Panc1 (cell line): Measurements from ENCODE around the gene UBXN1. TPM values are rescaled to one million over a fixed set of nuclear protein-coding genes. Genes with fewer than 3 reads are reported as not detected.

Experiments used
- ATAC-seq: fragments of 200-7000 bp; cut with Tn5 transposase; 2 replicates; pipeline ENCODE4 v1.9.1; 2020; ENCODE audit warnings: mild to moderate bottlenecking, moderate library complexity
- BruUV-seq: library from RNA; stranded (reverse); fragments of 400-500 nt; replicated peaks from 2 replicates; lab custom pipeline; 2021; lab: Mats Ljungman, UMichigan
- CTCF ChIA-PET: fragments of 300-600 bp; sonication (Branson Sonifier 250); formaldehyde crosslinking; loops from one replicate; lab custom pipeline; 2022; ENCODE audit warnings: antibody characterized with exemption; lab: Charles Lee
- POLR2A ChIA-PET: fragments of 300-600 bp; sonication (Branson Sonifier 250); formaldehyde crosslinking; loops from one replicate; lab custom pipeline; 2022; ENCODE audit warnings: antibody characterized with exemption; lab: Charles Lee
- DNase-seq: peaks from one replicate; pipeline ENCODE4 v3.0.0-alpha.2; 2010; ENCODE audit warnings: low read depth, low spot score
- H3K27ac ChIP-seq: 2 replicates; pipeline ENCODE4 v1.5.1; 2011; ENCODE audit warnings: mild to moderate bottlenecking, low read length, inconsistent platforms
- H3K27me3 ChIP-seq: fragments of 200-500 bp; sonication (Bioruptor generic); 2 replicates; pipeline ENCODE4 v1.6.0; 2014; ENCODE audit warnings: low read length, inconsistent platforms; ENCODE audit not compliant: control insufficient read depth, insufficient read depth
- H3K36me3 ChIP-seq: fragments of 200-500 bp; sonication (Bioruptor generic); 2 replicates; pipeline ENCODE4 v1.5.1; 2014; ENCODE audit warnings: inconsistent platforms, mild to moderate bottlenecking, low read length, moderate library complexity; ENCODE audit not compliant: control insufficient read depth, insufficient read depth
- H3K4me1 ChIP-seq: 2 replicates; pipeline ENCODE4 v1.5.1; 2011; ENCODE audit warnings: inconsistent platforms, mild to moderate bottlenecking, low read length, moderate library complexity; ENCODE audit not compliant: control insufficient read depth, insufficient read depth
- H3K4me3 ChIP-seq, 2 experiments: 2 replicates each; pipeline ENCODE4 v1.5.1; 2011 to 2012; ENCODE audit warnings: low read depth in 2 of 2, low read length in 2 of 2, mild to moderate bottlenecking in 2 of 2, inconsistent platforms in 1 of 2, moderate library complexity in 1 of 2
- H3K9me3 ChIP-seq: fragments of 200-500 bp; sonication (Bioruptor generic); 2 replicates; pipeline ENCODE4 v1.5.1; 2014; ENCODE audit warnings: low read depth, mild to moderate bottlenecking, inconsistent platforms, low read length, moderate library complexity; ENCODE audit not compliant: control insufficient read depth, insufficient read depth
- CTCF ChIP-seq: fragments of 450-650 bp; IDR thresholded peaks from 2 replicates; pipeline ENCODE4 v1.5.1; 2017; ENCODE audit warnings: mild to moderate bottlenecking
- POLR2AphosphoS5 ChIP-seq: IDR thresholded peaks from 2 replicates; pipeline ENCODE4 v1.6.1; 2012; ENCODE audit warnings: mild to moderate bottlenecking, low read depth, low read length, moderate library complexity
- REST ChIP-seq, 2 experiments: IDR thresholded peaks; 2 replicates each; pipeline ENCODE4 v1.6.1; 2011 to 2012; ENCODE audit warnings: low read depth in 2 of 2, control low read depth in 1 of 2, low read length in 1 of 2, mild to moderate bottlenecking in 1 of 2, moderate library complexity in 1 of 2; ENCODE audit not compliant: insufficient read depth in 1 of 2
- SIN3A ChIP-seq: IDR thresholded peaks from 2 replicates; pipeline ENCODE4 v1.6.1; 2012; ENCODE audit warnings: low read depth, mild to moderate bottlenecking, low read length, moderate library complexity, borderline replicate concordance; ENCODE audit not compliant: insufficient read depth
- TCF7L2 ChIP-seq: IDR thresholded peaks from 2 replicates; pipeline ENCODE4 v1.6.1; 2011; ENCODE audit warnings: mild to moderate bottlenecking, low read depth, low read length, inconsistent platforms
- in situ Hi-C: cut with HindIII; loops from 2 replicates; pipeline ENCODE4 v1.10.0; 2016; ENCODE audit warnings: low sequenced_read_pairs, low pct_unique_long_range_greater_than_20kb
- intact Hi-C: fragments of 100-400 bp; cut with micrococcal nuclease; formaldehyde crosslinking; loops from one replicate; pipeline ENCODE4 v1.10.0; 2022; ENCODE audit not compliant: unreplicated experiment
- total RNA-seq: library from RNA; stranded (reverse); gene quantifications from one replicate; pipeline ENCODE4 v1.2.1, GENCODE V29; 2021; ENCODE audit not compliant: unreplicated experiment

UBXN1 gene
- total RNA-seq, 1 experiment from 2014 or later: 105 TPM

GRCh38 chr11:62719302-62719978 lies 40.6 kb upstream of the UBXN1 start:
- BruUV-seq: no TSS peak
- no peak for DNase-seq
- peaks cover 61% of the 10 kb centered on the region for H3K36me3 ChIP-seq
- peaks cover 4% of the 10 kb centered on the region for H3K4me1 ChIP-seq
- POLR2A ChIA-PET: no interaction called here
- in situ Hi-C loops (no loop called here), intact Hi-C loops (no loop called here)
- no peaks in the 10 kb centered on the region for H3K9me3 ChIP-seq
- no peak overlapping the region for H3K4me3 ChIP-seq
- H3K27me3 ChIP-seq: no peaks in the 10 kb centered on the region
- TF ChIP-seq SIN3A: no peak
- TF ChIP-seq TCF7L2: no peak
- no peak for TF ChIP-seq POLR2AphosphoS5
- TF ChIP-seq CTCF: no peak
- no peak for TF ChIP-seq REST (IDR thresholded peaks at IDR 0.05; ENCODE audit: insufficient read depth in 1 of 2, low read depth in 2 of 2, low read length in 1 of 2)
- CTCF ChIA-PET: no interaction called here
- ATAC-seq: no peak
- H3K27ac ChIP-seq: no peak overlapping the region

GRCh38 chr11:62716816-62717215 lies 37.9 kb upstream of the UBXN1 start:
- BruUV-seq: no TSS peak
- peaks cover 4% of the 10 kb centered on the region; the same call in 1 of the 2 replicates for H3K4me1 ChIP-seq
- H3K36me3 ChIP-seq: peaks cover 47% of the 10 kb centered on the region
- DNase-seq (no peak), ATAC-seq (no peak)
- in situ Hi-C loops: no loop called here
- TF ChIP-seq REST (IDR thresholded peaks at IDR 0.05; ENCODE audit: insufficient read depth in 1 of 2, low read depth in 2 of 2, low read length in 1 of 2) (no peak), CTCF (no peak), SIN3A (no peak), TCF7L2 (no peak), POLR2AphosphoS5 (no peak)
- H3K27ac ChIP-seq: no peak overlapping the region
- no peaks in the 10 kb centered on the region for H3K9me3 ChIP-seq
- ChIA-PET POLR2A (no interaction called here), CTCF (no interaction called here)
- intact Hi-C loops: no loop called here
- no peak overlapping the region for H3K4me3 ChIP-seq
- H3K27me3 ChIP-seq: no peaks in the 10 kb centered on the region
